Spleen (tissue), 11 donors: Measurements from ENCODE around the gene BBLN. TPM values are rescaled to one million over a fixed set of nuclear protein-coding genes. Genes with fewer than 3 reads are reported as not detected.

Experiments used
- DNase-seq: peaks from one replicate; pipeline ENCODE4 v3.0.0-alpha.2; 2020
- H3K27ac ChIP-seq, 8 donors: fragments of 200-600 bp; sonication (generic) in 7 of 8; 1 replicate in 4 of 8; 2 replicates in 4 of 8; pipeline versions ENCODE4 v1.5.0 to v1.8.0; 2016 to 2021; ENCODE audit warnings: inconsistent platforms in 4 of 8, mild to moderate bottlenecking in 4 of 8, moderate library complexity in 1 of 8
- H3K27me3 ChIP-seq, 7 donors: fragments of 200-600 bp; sonication (generic) in 6 of 7; replicated peaks in 1 of 7; 1 replicate in 4 of 7; 2 replicates in 3 of 7; pipeline versions ENCODE4 v1.5.0 to v1.8.0; 2016 to 2021; ENCODE audit warnings: inconsistent platforms in 3 of 7, mild to moderate bottlenecking in 1 of 7
- H3K36me3 ChIP-seq, 6 donors: fragments of 200-600 bp; sonication (generic) in 5 of 6; 1 replicate in 4 of 6; 2 replicates in 2 of 6; pipeline versions ENCODE4 v1.5.0 to v1.8.0; 2016 to 2021; ENCODE audit warnings: inconsistent platforms in 2 of 6
- H3K4me1 ChIP-seq, 6 donors: fragments of 200-600 bp; sonication (generic) in 5 of 6; 1 replicate in 3 of 6; 2 replicates in 3 of 6; pipeline versions ENCODE4 v1.5.0 to v1.8.0; 2016 to 2021; ENCODE audit warnings: inconsistent platforms in 3 of 6
- H3K4me3 ChIP-seq, 8 donors: fragments of 200-600 bp; sonication (generic) in 7 of 8; 1 replicate in 4 of 8; 2 replicates in 4 of 8; pipeline versions ENCODE4 v1.5.0 to v1.8.0; 2016 to 2021; ENCODE audit warnings: inconsistent platforms in 4 of 8, mild to moderate bottlenecking in 4 of 8, moderate library complexity in 2 of 8
- H3K9me3 ChIP-seq, 8 donors: fragments of 200-600 bp; sonication (generic) in 7 of 8; 1 replicate in 4 of 8; 2 replicates in 4 of 8; pipeline versions ENCODE4 v1.5.0 to v1.8.0; 2016 to 2021; ENCODE audit warnings: inconsistent platforms in 4 of 8
- POLR2A ChIP-seq, 3 donors: fragments of 450-650 bp; IDR thresholded peaks; one replicate each; pipeline ENCODE4 v1.5.1; 2017; ENCODE audit warnings: antibody characterized with exemption in 3 of 3, mild to moderate bottlenecking in 1 of 3
- POLR2AphosphoS5 ChIP-seq, 3 donors: sonication (generic); formaldehyde crosslinking; IDR thresholded peaks; one replicate each; pipeline ENCODE4 v1.5.1; 2017; ENCODE audit warnings: antibody characterized with exemption in 3 of 3
- WGBS, 5 donors: extraction: QIAGEN DNeasy Blood & Tissue Kit in 3 of 5; methylation state at CpG; one replicate each; pipeline versions ENCODE4 v1.1.5 to v1.1.7; 2013 to 2018; 5-methylcytosine and 5-hydroxymethylcytosine counted together
- intact Hi-C: fragments of 100-400 bp; cut with DNase I; formaldehyde crosslinking; loops from one replicate; pipeline ENCODE4 v1.15.0; 2023; ENCODE audit warnings: low total_unique reads
- polyA plus RNA-seq, 3 donors: library from polyadenylated mRNA; stranded (reverse); fragments of 200-250 nt; gene quantifications; one replicate each; pipeline ENCODE4 v1.2.1, GENCODE V29; 2013
- total RNA-seq, 7 donors: library from RNA; depleted of rRNA in 3 of 7; stranded (reverse); fragments of >200 nt in 3 of 7; fragmentation: NEBNext Ultra II Directional in 4 of 7; extraction: Animal tissue kit (Norgen Biotek cat#: 25700) in 4 of 7; gene quantifications; one replicate each; pipeline versions ENCODE4 v1.1.0 to v1.2.1, GENCODE V29; 2016 to 2021
- TF ChIP-seq, protein P1 (sequence below), 11 experiments: fragments of 200-600 bp in 7 of 11; fragments of 450-650 bp in 4 of 11; sonication (generic) in 4 of 11; IDR thresholded peaks in 8 of 11; conservative IDR thresholded peaks in 3 of 11; 1 replicate in 7 of 11; 2 replicates in 4 of 11; pipeline versions ENCODE4 v1.4.0 to v1.8.0; 2016 to 2021; ENCODE audit warnings: antibody characterized with exemption in 11 of 11, inconsistent platforms in 4 of 11, mild to moderate bottlenecking in 1 of 11
- donor health status: healthy with polysubstance abuse.
- donor health status: DM: no; HTN: no; CAD: no; lungs with moderate emphysema.
- donor health status: DM: no; HTN: no; CAD: no.
- donor health status: Bipolar disorder and iron deficiency.
- donor health status: healthy.
- donor health status: DM: no; HTN: no; CAD: no.
- donor health status: DM: yes; HTN: yes; CAD: no.

BBLN gene
- total and polyA plus RNA-seq, 10 donors: 43.5 to 220 (median 165) TPM

DNA sequence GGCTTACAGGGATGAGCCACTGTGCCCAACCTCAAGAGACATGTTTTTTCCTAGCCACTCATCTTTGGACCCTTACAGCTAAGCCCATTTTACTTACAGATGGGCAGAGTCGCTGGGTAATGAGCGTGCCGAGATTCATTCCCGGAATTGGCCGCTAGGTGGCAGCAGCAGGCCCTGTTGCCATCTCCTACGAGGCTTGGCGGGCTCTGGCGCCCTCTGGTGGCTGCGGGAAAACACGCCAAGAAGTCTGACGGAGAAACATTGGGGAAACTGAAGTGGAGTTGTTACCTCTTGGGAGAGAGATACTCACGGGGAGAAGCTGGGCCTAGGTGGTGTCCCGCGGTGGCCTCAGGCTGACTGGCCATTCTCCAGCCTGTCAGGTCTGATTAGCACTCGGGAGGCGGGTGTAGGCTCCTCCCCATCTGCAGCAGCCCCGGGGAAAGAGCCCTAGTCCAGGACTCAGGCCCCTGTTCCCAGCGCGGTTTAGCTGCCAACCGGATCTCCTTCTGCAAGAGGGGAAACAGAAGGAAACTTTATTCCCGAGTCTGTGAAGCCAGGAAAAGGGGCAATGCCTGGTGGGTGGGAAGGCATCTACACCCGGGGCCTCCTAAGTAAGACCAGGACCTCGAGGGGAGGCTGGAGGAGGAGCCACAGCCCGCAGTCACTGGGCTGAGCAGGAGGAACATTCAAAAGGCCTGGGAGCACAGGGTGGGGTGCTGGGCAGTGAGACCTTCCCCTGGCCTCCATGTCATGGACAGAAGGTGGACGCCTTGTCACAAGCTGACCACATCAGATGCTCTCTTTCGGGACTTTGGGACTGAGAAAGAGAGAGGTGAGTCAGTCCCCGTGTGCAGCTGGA is 42.2 kb upstream of the BBLN start:
- H3K4me3 ChIP-seq: no peak overlapping the region
- WGBS, 5 donors: 8 to 18% (median 16%) methylated on average over 24 to 27 of the region's 27 CpGs
- intact Hi-C loops: no loop called here
- peaks cover 0 to 57% (median 36%) of the 10 kb centered on the region in 6 donors for H3K36me3 ChIP-seq
- H3K27me3 ChIP-seq: no peaks in the 10 kb centered on the region
- H3K9me3 ChIP-seq: no peaks in the 10 kb centered on the region
- peak; percentile 99 for DNase-seq
- no peak overlapping the region for H3K27ac ChIP-seq
- peaks cover 10 to 43% (median 37%) of the 10 kb centered on the region in 6 donors for H3K4me1 ChIP-seq
- TF ChIP-seq, protein P1, sequence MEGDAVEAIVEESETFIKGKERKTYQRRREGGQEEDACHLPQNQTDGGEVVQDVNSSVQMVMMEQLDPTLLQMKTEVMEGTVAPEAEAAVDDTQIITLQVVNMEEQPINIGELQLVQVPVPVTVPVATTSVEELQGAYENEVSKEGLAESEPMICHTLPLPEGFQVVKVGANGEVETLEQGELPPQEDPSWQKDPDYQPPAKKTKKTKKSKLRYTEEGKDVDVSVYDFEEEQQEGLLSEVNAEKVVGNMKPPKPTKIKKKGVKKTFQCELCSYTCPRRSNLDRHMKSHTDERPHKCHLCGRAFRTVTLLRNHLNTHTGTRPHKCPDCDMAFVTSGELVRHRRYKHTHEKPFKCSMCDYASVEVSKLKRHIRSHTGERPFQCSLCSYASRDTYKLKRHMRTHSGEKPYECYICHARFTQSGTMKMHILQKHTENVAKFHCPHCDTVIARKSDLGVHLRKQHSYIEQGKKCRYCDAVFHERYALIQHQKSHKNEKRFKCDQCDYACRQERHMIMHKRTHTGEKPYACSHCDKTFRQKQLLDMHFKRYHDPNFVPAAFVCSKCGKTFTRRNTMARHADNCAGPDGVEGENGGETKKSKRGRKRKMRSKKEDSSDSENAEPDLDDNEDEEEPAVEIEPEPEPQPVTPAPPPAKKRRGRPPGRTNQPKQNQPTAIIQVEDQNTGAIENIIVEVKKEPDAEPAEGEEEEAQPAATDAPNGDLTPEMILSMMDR (IDR thresholded peaks at IDR 0.05 in 8 of 11, conservative IDR thresholded peaks at IDR 0.05 in 3 of 11): peak; percentile 99 to 100 (median 100)
- TF ChIP-seq POLR2AphosphoS5 (IDR thresholded peaks at IDR 0.05): peak; percentile 79 to 83 (median 83)
- TF ChIP-seq POLR2A (IDR thresholded peaks at IDR 0.05): no peak

DNA sequence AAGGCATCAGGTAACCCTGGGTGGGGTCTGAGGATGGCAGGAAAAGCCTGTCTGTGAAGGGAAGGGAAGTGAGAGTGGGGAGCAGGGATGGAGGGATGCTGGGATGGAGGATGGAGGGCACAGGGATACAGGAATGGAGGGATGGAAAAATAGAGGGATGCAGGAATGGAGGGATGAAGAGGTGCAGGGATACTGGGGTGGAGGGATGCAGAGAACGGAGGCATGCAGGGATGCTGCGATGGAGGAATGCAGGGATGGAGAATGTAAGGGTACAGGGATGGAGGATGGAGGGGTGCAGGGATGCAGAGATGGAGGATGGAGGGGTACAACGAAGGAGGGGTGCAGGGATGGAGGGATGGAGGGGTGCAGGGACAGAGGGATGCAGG is 41.6 kb upstream of the BBLN start:
- Histone ChIP-seq H3K27ac (no peak overlapping the region), H3K9me3 (no peaks in the 10 kb centered on the region), H3K36me3 (peaks cover 0 to 58% (median 41%) of the 10 kb centered on the region in 6 donors), H3K27me3 (no peaks in the 10 kb centered on the region), H3K4me3 (no peak overlapping the region), H3K4me1 (peaks cover 10 to 43% (median 37%) of the 10 kb centered on the region in 6 donors)
- 53 to 68% (median 59%) methylated on average over 3 of the region's 3 CpGs for WGBS, 5 donors
- TF ChIP-seq POLR2A (IDR thresholded peaks at IDR 0.05): no peak
- TF ChIP-seq, protein P1 (IDR thresholded peaks at IDR 0.05 in 8 of 11, conservative IDR thresholded peaks at IDR 0.05 in 3 of 11): no peak
- no peak for TF ChIP-seq POLR2AphosphoS5 (IDR thresholded peaks at IDR 0.05)
- DNase-seq: peak; percentile 19
- intact Hi-C loops: no loop called here

DNA sequence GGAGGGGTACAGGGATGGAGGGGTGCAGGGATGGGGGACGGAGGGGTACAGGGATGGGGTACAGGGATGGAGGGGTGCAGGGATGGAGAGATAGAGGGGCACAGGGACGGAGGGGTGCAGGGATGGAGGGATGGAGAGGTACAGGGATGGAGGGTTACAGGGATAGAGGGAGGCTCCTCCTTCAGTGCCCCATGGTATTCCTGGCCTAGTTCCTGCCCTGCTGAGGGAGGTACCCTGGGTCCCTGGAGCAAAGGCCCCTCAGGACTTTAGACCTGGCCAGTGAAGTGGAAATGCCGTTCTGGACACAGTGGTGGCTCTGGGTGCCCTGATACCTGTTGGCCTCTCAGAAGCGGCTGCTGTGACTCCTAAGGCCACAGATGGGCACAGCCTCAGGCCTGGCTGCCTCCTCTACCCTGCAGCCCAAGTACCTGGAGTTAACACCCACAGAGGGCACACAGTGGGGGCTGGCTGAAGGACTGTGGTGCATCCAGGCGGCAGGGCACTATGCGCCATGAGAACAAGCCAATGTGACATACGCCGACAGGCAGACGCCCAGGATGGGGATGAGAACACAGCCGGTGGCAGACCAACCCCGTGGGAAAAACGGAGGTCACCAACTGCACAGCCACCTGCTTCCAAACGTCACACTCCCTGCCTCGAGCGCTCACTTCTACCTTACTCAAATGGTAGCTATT is 40.9 kb upstream of the BBLN start:
- Histone ChIP-seq H3K4me1 (peaks cover 10 to 43% (median 37%) of the 10 kb centered on the region in 6 donors), H3K27me3 (no peaks in the 10 kb centered on the region), H3K9me3 (no peaks in the 10 kb centered on the region), H3K4me3 (no peak overlapping the region), H3K27ac (no peak overlapping the region), H3K36me3 (peaks cover 0 to 58% (median 44%) of the 10 kb centered on the region in 6 donors)
- DNase-seq: peak; percentile 68
- 77 to 90% (median 84%) methylated on average over 13 to 15 of the region's 15 CpGs for WGBS, 5 donors
- intact Hi-C loops: no loop called here
- TF ChIP-seq POLR2A (IDR thresholded peaks at IDR 0.05): no peak
- TF ChIP-seq POLR2AphosphoS5 (IDR thresholded peaks at IDR 0.05): peak in 2 of 3 donors; percentile 24 to 49
- TF ChIP-seq, protein P1 (IDR thresholded peaks at IDR 0.05 in 8 of 11, conservative IDR thresholded peaks at IDR 0.05 in 3 of 11): peak in 1 of 11 experiments; percentile 13
